HEK293 (cell line): ENCODE results near the gene ZDHHC3.

Source experiments
- CTCF ChIA-PET: fragments of 350-600 bp; formaldehyde crosslinking; extraction: SDS; loops from one replicate; lab custom pipeline; 2021; ENCODE audit warnings: antibody characterized with exemption; lab: Yijun Ruan, JAX
- POLR2A ChIA-PET: fragments of 300-600 bp; formaldehyde crosslinking; extraction: SDS; loops from one replicate; lab custom pipeline; 2020; ENCODE audit warnings: antibody characterized with exemption, inconsistent platforms; lab: Yijun Ruan, JAX
- H3K27ac ChIP-seq: fragments of 200-500 bp; sonication (Bioruptor generic); 2 replicates; pipeline ENCODE4 v1.5.1; 2014; ENCODE audit warnings: low read depth, low read length, control low read depth, inconsistent platforms; ENCODE audit errors: extremely low read depth
- H3K36me3 ChIP-seq, 2 experiments: fragments of 200-500 bp in 1 of 2; sonication (Bioruptor generic) in 1 of 2; 1 replicate in 1 of 2; 2 replicates in 1 of 2; pipeline ENCODE4 v1.5.1; 2014 to 2017; ENCODE audit warnings: inconsistent platforms in 2 of 2, low read length in 2 of 2; ENCODE audit not compliant: control insufficient read depth in 2 of 2, insufficient read depth in 1 of 2
- H3K4me1 ChIP-seq: fragments of 200-500 bp; sonication (Bioruptor generic); 2 replicates; pipeline ENCODE4 v1.5.1; 2014; ENCODE audit warnings: mild to moderate bottlenecking, low read length, inconsistent platforms; ENCODE audit not compliant: control insufficient read depth, insufficient read depth
- H3K4me3 ChIP-seq: 2 replicates; pipeline ENCODE4 v1.5.1; 2011; ENCODE audit warnings: low read depth, mild to moderate bottlenecking, control low read depth, low read length, moderate library complexity
- H3K9me3 ChIP-seq: fragments of 200-500 bp; sonication (Bioruptor generic); 2 replicates; pipeline ENCODE4 v1.5.1; 2014; ENCODE audit warnings: low read depth, low read length, inconsistent platforms; ENCODE audit not compliant: control insufficient read depth, insufficient read depth
- EGR2 ChIP-seq: fragments of 450-650 bp; formaldehyde crosslinking; IDR thresholded peaks from 2 replicates; pipeline ENCODE4 v1.5.1; 2016; ENCODE audit warnings: low read depth, missing biosample characterization, missing genetic modification characterization
- FEZF1 ChIP-seq: fragments of 450-650 bp; formaldehyde crosslinking; IDR thresholded peaks from 2 replicates; pipeline ENCODE4 v1.5.1; 2016; ENCODE audit warnings: missing biosample characterization, missing genetic modification characterization
- GLI2 ChIP-seq: fragments of 450-650 bp; formaldehyde crosslinking; IDR thresholded peaks from 2 replicates; pipeline ENCODE4; 2017; ENCODE audit warnings: missing biosample characterization, missing genetic modification characterization, low read depth, borderline replicate concordance
- MEIS1 ChIP-seq: sonication (generic); formaldehyde crosslinking; IDR thresholded peaks from 2 replicates; pipeline ENCODE4 v1.8.1; 2022; ENCODE audit warnings: missing genetic modification reagents, mild to moderate bottlenecking, borderline replicate concordance
- ZNF132 ChIP-seq: fragments of 450-650 bp; formaldehyde crosslinking; IDR thresholded peaks from 2 replicates; pipeline ENCODE4 v1.5.1; 2017; ENCODE audit warnings: missing biosample characterization, missing genetic modification characterization, borderline replicate concordance
- ZNF19 ChIP-seq: fragments of 450-650 bp; formaldehyde crosslinking; IDR thresholded peaks from 2 replicates; pipeline ENCODE4; 2016; ENCODE audit warnings: missing biosample characterization, missing genetic modification characterization, low read depth
- ZNF274 ChIP-seq, 2 experiments: fragments of 200-500 bp in 1 of 2; fragments of 450-650 bp in 1 of 2; sonication (Bioruptor generic) in 1 of 2; formaldehyde crosslinking in 1 of 2; IDR thresholded peaks; 2 replicates each; pipeline versions ENCODE4 v1.5.1 to v1.6.1; 2014 to 2016; ENCODE audit warnings: borderline replicate concordance in 1 of 2, inconsistent platforms in 1 of 2, low read length in 1 of 2, missing biosample characterization in 1 of 2, missing genetic modification characterization in 1 of 2
- ZNF292 ChIP-seq: fragments of 450-650 bp; formaldehyde crosslinking; IDR thresholded peaks from 2 replicates; pipeline ENCODE4 v1.5.1; 2016; ENCODE audit warnings: low read depth, missing biosample characterization, missing genetic modification characterization, borderline replicate concordance
- ZNF302 ChIP-seq: fragments of 450-650 bp; formaldehyde crosslinking; IDR thresholded peaks from 2 replicates; pipeline ENCODE4 v1.5.1; 2016; ENCODE audit warnings: missing biosample characterization, missing genetic modification characterization, low read depth
- ZNF521 ChIP-seq: fragments of 450-650 bp; formaldehyde crosslinking; IDR thresholded peaks from 2 replicates; pipeline ENCODE4 v1.5.1; 2017; ENCODE audit warnings: missing biosample characterization, mild to moderate bottlenecking, missing genetic modification characterization
- ZNF544 ChIP-seq: fragments of 450-650 bp; formaldehyde crosslinking; IDR thresholded peaks from 2 replicates; pipeline ENCODE4 v1.5.0; 2017; ENCODE audit warnings: missing biosample characterization, missing genetic modification characterization
- ZNF843 ChIP-seq: fragments of 450-650 bp; formaldehyde crosslinking; IDR thresholded peaks from 2 replicates; pipeline ENCODE4 v1.5.1; 2016; ENCODE audit warnings: missing biosample characterization, missing genetic modification characterization
- ZSCAN30 ChIP-seq: fragments of 450-650 bp; IDR thresholded peaks from 2 replicates; pipeline ENCODE4 v1.5.1; 2018; ENCODE audit warnings: missing biosample characterization, mild to moderate bottlenecking, missing genetic modification characterization, moderate library complexity
- TF ChIP-seq, protein P1 (sequence below): fragments of 450-650 bp; formaldehyde crosslinking; IDR thresholded peaks from 2 replicates; pipeline ENCODE4 v1.5.1; 2016; ENCODE audit warnings: missing biosample characterization, missing genetic modification characterization
- TF ChIP-seq, protein P2 (sequence below): fragments of 450-650 bp; formaldehyde crosslinking; IDR thresholded peaks from 2 replicates; pipeline ENCODE4 v1.5.1; 2017; ENCODE audit warnings: missing biosample characterization, missing genetic modification characterization
- TF ChIP-seq, protein P3 (sequence below): fragments of 450-650 bp; formaldehyde crosslinking; IDR thresholded peaks from 2 replicates; pipeline ENCODE4 v1.5.1; 2017; ENCODE audit warnings: missing biosample characterization, missing genetic modification characterization
- TF ChIP-seq, protein P4 (sequence below): fragments of 450-650 bp; formaldehyde crosslinking; IDR thresholded peaks from 2 replicates; pipeline ENCODE4 v1.5.1; 2017; ENCODE audit warnings: missing biosample characterization, missing genetic modification characterization
- TF ChIP-seq, protein P5 (sequence below): fragments of 450-650 bp; formaldehyde crosslinking; IDR thresholded peaks from 2 replicates; pipeline ENCODE4 v1.5.1; 2016; ENCODE audit warnings: missing biosample characterization, missing genetic modification characterization, borderline replicate concordance
- TF ChIP-seq, protein P6 (sequence below): fragments of 450-650 bp; formaldehyde crosslinking; IDR thresholded peaks from 2 replicates; pipeline ENCODE4 v1.5.1; 2016; ENCODE audit warnings: missing biosample characterization, missing genetic modification characterization

ZDHHC3 gene

DNA sequence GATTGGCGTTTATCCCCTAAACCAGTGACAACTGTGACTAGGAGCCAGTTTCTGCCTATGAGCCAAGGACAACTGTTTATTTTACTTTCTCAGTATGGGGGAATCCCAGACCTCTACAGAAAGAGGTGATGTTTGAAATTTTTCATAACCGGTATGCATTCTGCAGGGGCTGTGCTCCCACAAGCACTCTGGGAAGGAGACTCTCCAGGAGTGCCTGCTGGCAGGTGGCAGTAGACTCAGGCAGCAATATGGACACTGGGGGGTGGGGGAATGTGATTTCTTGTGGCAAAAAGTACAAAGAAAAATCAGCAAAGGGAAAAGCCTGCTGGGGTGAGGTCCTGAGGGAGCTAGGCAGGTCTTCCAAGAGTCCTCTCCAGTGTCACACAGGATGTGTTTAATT is 95.7 kb downstream of the ZDHHC3 start (continued):
- no peak for TF ChIP-seq ZNF19 (tag by site-specific recombination)
- no peak for TF ChIP-seq ZNF302 (tag by site-specific recombination)
- TF ChIP-seq, all 188 proteins: peak for 3

DNA sequence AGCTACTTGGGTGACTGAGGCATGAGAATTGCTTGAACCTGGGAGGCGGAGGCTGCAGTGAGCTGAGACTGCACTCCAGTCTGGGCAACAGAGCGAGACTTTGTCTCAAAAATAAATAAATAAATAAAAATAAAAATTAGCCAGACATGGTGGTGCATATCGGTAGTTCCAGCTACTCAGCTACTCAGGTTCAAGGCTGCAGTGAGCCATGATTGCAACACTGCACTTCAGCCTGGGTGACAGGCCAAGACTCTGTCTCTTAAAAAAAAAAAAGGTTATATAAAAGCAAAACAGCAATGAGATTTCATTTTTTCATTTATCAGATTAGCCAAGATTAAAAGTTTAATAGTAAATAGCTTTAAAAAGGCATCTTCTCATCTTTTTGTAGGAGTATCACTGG is 98.6 kb downstream of the ZDHHC3 start:
- Histone ChIP-seq H3K27ac (no peak overlapping the region), H3K36me3 (no peaks in the 10 kb centered on the region), H3K4me3 (no peak overlapping the region), H3K4me1 (no peaks in the 10 kb centered on the region), H3K9me3 (no peaks in the 10 kb centered on the region)
- ChIA-PET POLR2A (no interaction called here), CTCF (no interaction called here)
- no peak for TF ChIP-seq ZNF843
- TF ChIP-seq, protein P1, sequence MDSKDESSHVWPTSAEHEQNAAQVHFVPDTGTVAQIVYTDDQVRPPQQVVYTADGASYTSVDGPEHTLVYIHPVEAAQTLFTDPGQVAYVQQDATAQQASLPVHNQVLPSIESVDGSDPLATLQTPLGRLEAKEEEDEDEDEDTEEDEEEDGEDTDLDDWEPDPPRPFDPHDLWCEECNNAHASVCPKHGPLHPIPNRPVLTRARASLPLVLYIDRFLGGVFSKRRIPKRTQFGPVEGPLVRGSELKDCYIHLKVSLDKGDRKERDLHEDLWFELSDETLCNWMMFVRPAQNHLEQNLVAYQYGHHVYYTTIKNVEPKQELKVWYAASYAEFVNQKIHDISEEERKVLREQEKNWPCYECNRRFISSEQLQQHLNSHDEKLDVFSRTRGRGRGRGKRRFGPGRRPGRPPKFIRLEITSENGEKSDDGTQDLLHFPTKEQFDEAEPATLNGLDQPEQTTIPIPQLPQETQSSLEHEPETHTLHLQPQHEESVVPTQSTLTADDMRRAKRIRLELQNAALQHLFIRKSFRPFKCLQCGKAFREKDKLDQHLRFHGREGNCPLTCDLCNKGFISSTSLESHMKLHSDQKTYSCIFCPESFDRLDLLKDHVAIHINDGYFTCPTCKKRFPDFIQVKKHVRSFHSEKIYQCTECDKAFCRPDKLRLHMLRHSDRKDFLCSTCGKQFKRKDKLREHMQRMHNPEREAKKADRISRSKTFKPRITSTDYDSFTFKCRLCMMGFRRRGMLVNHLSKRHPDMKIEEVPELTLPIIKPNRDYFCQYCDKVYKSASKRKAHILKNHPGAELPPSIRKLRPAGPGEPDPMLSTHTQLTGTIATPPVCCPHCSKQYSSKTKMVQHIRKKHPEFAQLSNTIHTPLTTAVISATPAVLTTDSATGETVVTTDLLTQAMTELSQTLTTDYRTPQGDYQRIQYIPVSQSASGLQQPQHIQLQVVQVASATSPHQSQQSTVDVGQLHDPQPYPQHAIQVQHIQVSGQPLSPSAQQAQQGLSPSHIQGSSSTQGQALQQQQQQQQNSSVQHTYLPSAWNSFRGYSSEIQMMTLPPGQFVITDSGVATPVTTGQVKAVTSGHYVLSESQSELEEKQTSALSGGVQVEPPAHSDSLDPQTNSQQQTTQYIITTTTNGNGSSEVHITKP (tag by site-specific recombination), result no peak
- no peak for TF ChIP-seq ZNF274 (IDR thresholded peaks at IDR 0.05; ENCODE audit: low read length)
- TF ChIP-seq ZNF274 (tag by site-specific recombination; IDR thresholded peaks at IDR 0.05; ENCODE audit: borderline replicate concordance), result no peak
- TF ChIP-seq, protein P2, sequence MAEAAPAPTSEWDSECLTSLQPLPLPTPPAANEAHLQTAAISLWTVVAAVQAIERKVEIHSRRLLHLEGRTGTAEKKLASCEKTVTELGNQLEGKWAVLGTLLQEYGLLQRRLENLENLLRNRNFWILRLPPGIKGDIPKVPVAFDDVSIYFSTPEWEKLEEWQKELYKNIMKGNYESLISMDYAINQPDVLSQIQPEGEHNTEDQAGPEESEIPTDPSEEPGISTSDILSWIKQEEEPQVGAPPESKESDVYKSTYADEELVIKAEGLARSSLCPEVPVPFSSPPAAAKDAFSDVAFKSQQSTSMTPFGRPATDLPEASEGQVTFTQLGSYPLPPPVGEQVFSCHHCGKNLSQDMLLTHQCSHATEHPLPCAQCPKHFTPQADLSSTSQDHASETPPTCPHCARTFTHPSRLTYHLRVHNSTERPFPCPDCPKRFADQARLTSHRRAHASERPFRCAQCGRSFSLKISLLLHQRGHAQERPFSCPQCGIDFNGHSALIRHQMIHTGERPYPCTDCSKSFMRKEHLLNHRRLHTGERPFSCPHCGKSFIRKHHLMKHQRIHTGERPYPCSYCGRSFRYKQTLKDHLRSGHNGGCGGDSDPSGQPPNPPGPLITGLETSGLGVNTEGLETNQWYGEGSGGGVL (tag by site-specific recombination), result no peak
- TF ChIP-seq, protein P3, sequence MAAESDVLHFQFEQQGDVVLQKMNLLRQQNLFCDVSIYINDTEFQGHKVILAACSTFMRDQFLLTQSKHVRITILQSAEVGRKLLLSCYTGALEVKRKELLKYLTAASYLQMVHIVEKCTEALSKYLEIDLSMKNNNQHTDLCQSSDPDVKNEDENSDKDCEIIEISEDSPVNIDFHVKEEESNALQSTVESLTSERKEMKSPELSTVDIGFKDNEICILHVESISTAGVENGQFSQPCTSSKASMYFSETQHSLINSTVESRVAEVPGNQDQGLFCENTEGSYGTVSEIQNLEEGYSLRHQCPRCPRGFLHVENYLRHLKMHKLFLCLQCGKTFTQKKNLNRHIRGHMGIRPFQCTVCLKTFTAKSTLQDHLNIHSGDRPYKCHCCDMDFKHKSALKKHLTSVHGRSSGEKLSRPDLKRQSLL (tag by site-specific recombination), result no peak
- TF ChIP-seq ZNF544, result no peak
- no peak for TF ChIP-seq ZNF521 (tag by site-specific recombination)
- TF ChIP-seq, protein P4, sequence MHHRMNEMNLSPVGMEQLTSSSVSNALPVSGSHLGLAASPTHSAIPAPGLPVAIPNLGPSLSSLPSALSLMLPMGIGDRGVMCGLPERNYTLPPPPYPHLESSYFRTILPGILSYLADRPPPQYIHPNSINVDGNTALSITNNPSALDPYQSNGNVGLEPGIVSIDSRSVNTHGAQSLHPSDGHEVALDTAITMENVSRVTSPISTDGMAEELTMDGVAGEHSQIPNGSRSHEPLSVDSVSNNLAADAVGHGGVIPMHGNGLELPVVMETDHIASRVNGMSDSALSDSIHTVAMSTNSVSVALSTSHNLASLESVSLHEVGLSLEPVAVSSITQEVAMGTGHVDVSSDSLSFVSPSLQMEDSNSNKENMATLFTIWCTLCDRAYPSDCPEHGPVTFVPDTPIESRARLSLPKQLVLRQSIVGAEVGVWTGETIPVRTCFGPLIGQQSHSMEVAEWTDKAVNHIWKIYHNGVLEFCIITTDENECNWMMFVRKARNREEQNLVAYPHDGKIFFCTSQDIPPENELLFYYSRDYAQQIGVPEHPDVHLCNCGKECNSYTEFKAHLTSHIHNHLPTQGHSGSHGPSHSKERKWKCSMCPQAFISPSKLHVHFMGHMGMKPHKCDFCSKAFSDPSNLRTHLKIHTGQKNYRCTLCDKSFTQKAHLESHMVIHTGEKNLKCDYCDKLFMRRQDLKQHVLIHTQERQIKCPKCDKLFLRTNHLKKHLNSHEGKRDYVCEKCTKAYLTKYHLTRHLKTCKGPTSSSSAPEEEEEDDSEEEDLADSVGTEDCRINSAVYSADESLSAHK (tag by site-specific recombination), result no peak
- TF ChIP-seq GLI2, result no peak
- TF ChIP-seq, protein P5, sequence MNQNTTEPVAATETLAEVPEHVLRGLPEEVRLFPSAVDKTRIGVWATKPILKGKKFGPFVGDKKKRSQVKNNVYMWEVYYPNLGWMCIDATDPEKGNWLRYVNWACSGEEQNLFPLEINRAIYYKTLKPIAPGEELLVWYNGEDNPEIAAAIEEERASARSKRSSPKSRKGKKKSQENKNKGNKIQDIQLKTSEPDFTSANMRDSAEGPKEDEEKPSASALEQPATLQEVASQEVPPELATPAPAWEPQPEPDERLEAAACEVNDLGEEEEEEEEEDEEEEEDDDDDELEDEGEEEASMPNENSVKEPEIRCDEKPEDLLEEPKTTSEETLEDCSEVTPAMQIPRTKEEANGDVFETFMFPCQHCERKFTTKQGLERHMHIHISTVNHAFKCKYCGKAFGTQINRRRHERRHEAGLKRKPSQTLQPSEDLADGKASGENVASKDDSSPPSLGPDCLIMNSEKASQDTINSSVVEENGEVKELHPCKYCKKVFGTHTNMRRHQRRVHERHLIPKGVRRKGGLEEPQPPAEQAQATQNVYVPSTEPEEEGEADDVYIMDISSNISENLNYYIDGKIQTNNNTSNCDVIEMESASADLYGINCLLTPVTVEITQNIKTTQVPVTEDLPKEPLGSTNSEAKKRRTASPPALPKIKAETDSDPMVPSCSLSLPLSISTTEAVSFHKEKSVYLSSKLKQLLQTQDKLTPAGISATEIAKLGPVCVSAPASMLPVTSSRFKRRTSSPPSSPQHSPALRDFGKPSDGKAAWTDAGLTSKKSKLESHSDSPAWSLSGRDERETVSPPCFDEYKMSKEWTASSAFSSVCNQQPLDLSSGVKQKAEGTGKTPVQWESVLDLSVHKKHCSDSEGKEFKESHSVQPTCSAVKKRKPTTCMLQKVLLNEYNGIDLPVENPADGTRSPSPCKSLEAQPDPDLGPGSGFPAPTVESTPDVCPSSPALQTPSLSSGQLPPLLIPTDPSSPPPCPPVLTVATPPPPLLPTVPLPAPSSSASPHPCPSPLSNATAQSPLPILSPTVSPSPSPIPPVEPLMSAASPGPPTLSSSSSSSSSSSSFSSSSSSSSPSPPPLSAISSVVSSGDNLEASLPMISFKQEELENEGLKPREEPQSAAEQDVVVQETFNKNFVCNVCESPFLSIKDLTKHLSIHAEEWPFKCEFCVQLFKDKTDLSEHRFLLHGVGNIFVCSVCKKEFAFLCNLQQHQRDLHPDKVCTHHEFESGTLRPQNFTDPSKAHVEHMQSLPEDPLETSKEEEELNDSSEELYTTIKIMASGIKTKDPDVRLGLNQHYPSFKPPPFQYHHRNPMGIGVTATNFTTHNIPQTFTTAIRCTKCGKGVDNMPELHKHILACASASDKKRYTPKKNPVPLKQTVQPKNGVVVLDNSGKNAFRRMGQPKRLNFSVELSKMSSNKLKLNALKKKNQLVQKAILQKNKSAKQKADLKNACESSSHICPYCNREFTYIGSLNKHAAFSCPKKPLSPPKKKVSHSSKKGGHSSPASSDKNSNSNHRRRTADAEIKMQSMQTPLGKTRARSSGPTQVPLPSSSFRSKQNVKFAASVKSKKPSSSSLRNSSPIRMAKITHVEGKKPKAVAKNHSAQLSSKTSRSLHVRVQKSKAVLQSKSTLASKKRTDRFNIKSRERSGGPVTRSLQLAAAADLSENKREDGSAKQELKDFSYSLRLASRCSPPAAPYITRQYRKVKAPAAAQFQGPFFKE (tag by site-specific recombination), result no peak
- TF ChIP-seq ZSCAN30, result no peak
- TF ChIP-seq ZNF292, result no peak
- TF ChIP-seq, protein P6, sequence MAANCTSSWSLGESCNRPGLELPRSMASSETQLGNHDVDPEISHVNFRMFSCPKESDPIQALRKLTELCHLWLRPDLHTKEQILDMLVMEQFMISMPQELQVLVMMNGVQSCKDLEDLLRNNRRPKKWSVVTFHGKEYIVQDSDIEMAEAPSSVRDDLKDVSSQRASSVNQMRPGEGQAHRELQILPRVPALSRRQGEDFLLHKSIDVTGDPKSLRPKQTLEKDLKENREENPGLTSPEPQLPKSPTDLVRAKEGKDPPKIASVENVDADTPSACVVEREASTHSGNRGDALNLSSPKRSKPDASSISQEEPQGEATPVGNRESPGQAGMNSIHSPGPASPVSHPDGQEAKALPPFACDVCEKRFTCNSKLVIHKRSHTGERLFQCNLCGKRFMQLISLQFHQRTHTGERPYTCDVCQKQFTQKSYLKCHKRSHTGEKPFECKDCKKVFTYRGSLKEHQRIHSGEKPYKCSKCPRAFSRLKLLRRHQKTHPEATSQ (tag by site-specific recombination), result no peak
- no peak for TF ChIP-seq MEIS1
- no peak for TF ChIP-seq EGR2 (tag by site-specific recombination)
- no peak for TF ChIP-seq ZNF132
- TF ChIP-seq FEZF1, result no peak
